Measurements from ENCODE around the gene USP20.

- no peak for TF ChIP-seq CTCF (IDR thresholded peaks at IDR 0.05)
- no peak for TF ChIP-seq EZH2 (IDR thresholded peaks at IDR 0.05)
These were observed 6.3 kb upstream of the USP20 start for GRCh38 chr9:129828969-129829368.

Measured in neural progenitor cell (in vitro differentiated cells).